H1 (cell line): ENCODE results near the gene PRKN. TPM values are rescaled to one million over a fixed set of nuclear protein-coding genes. Genes with fewer than 3 reads are reported as not detected.

ENCODE experiments used
- CHD2 ChIP-seq: IDR thresholded peaks from 2 replicates; pipeline ENCODE4 v1.6.1; 2012; ENCODE audit warnings: low read length, improper control_type of control experiment
- CHD7 ChIP-seq: fragments of 300-600 bp; sonication (generic); IDR thresholded peaks from 2 replicates; pipeline ENCODE4 v1.7.1; 2012; ENCODE audit warnings: low read length, moderate library complexity, mild to moderate bottlenecking, inconsistent platforms; ENCODE audit not compliant: insufficient replicate concordance
- EGR1 ChIP-seq: IDR thresholded peaks from 2 replicates; pipeline ENCODE4 v1.6.1; 2011; ENCODE audit warnings: low read depth, low read length, borderline replicate concordance
- POLR2AphosphoS5 ChIP-seq: IDR thresholded peaks from 2 replicates; pipeline ENCODE4 v1.6.1; 2011; ENCODE audit warnings: low read depth, low read length
- SAP30 ChIP-seq: fragments of 300-600 bp; sonication (generic); IDR thresholded peaks from 2 replicates; pipeline ENCODE4 v1.7.1; 2012; ENCODE audit warnings: low read length, moderate library complexity, mild to moderate bottlenecking, inconsistent platforms; ENCODE audit not compliant: insufficient read depth, insufficient replicate concordance
- polyA plus RNA-seq, 7 experiments: library from polyadenylated mRNA; depleted of rRNA in 3 of 7; stranded (reverse) in 5 of 7; unstranded in 2 of 7; fragments of >200 nt in 5 of 7; fragments of 200-250 nt in 2 of 7; gene quantifications; 1 replicate in 5 of 7; 2 replicates in 1 of 7; 4 replicates in 1 of 7; pipeline versions ENCODE4 v1.2.1 to v1.2.3, GENCODE V29; 2011 to 2013; ENCODE audit warnings: missing spikeins in 2 of 7, mixed read lengths in 2 of 7
- total RNA-seq: library from RNA; stranded (reverse); fragmentation: NEBNext Ultra II Directional; extraction: Animal tissue kit (Norgen Biotek cat#: 25700); gene quantifications from 2 replicates; pipeline ENCODE4 v1.2.1, GENCODE V29; 2021

The PRKN gene
- total and polyA plus RNA-seq, 2 of the 8 experiments (the other 6 are each of a cell fraction or from before 2014, with no cell fraction given): 0.13 to 0.29 TPM

- TF ChIP-seq EGR1 (no peak), SAP30 (no peak), CHD7 (no peak), CHD2 (no peak), POLR2AphosphoS5 (no peak)
Observed at GRCh38 chr6:161395716-161396231, 1331.8 kb downstream of the PRKN start (continued).
